MM.1S (cell line): ENCODE results near the gene PNPLA2.

Experiments
- DNase-seq: peaks from one replicate; pipeline ENCODE4 v3.0.0-alpha.2; 2015
- H2AFZ ChIP-seq: fragments of 300-600 bp; sonication (generic); 2 replicates; pipeline ENCODE4 v1.6.0; 2016; ENCODE audit warnings: antibody characterized with exemption, low read length
- H3F3A ChIP-seq: fragments of 300-600 bp; sonication (generic); 2 replicates; pipeline ENCODE4 v1.6.1; 2016; ENCODE audit warnings: mild to moderate bottlenecking, antibody characterized with exemption, low read length, moderate library complexity, mixed read lengths; ENCODE audit not compliant: insufficient read depth
- H3K27ac ChIP-seq: fragments of 300-600 bp; sonication (generic); 2 replicates; pipeline ENCODE4 v1.5.1; 2016; ENCODE audit warnings: mild to moderate bottlenecking, low read length
- H3K27me3 ChIP-seq: fragments of 300-600 bp; sonication (generic); replicated peaks from 2 replicates; pipeline ENCODE4 v1.6.0; 2016; ENCODE audit warnings: low read length; ENCODE audit not compliant: insufficient read depth
- H3K36me3 ChIP-seq: fragments of 300-600 bp; sonication (generic); replicated peaks from 2 replicates; pipeline ENCODE4 v1.6.1; 2016; ENCODE audit warnings: mild to moderate bottlenecking, low read length, mixed read lengths; ENCODE audit not compliant: insufficient read depth
- H3K4me1 ChIP-seq: fragments of 300-600 bp; sonication (generic); 2 replicates; pipeline ENCODE4 v1.6.1; 2016; ENCODE audit warnings: low read length, mixed read lengths
- H3K4me2 ChIP-seq: fragments of 300-600 bp; sonication (generic); 2 replicates; pipeline ENCODE4 v1.6.0; 2016; ENCODE audit warnings: low read depth, low read length
- H3K4me3 ChIP-seq: fragments of 300-600 bp; sonication (generic); 2 replicates; pipeline ENCODE4 v1.5.1; 2016; ENCODE audit warnings: low read length, mixed read lengths
- H3K79me2 ChIP-seq: fragments of 300-600 bp; sonication (generic); 2 replicates; pipeline ENCODE4 v1.6.1; 2016; ENCODE audit warnings: mixed run types, low read length, mixed read lengths
- H3K9ac ChIP-seq: fragments of 300-600 bp; sonication (generic); 2 replicates; pipeline ENCODE4 v1.6.1; 2016; ENCODE audit warnings: low read length, mixed read lengths
- H3K9me2 ChIP-seq: fragments of 300-600 bp; sonication (generic); replicated peaks from 2 replicates; pipeline ENCODE4 v1.6.1; 2016; ENCODE audit warnings: mild to moderate bottlenecking, low read length, mixed read lengths; ENCODE audit not compliant: insufficient read depth
- H3K9me3 ChIP-seq: fragments of 300-600 bp; sonication (generic); replicated peaks from 2 replicates; pipeline ENCODE4 v1.6.1; 2016; ENCODE audit warnings: mild to moderate bottlenecking, low read length, mixed read lengths; ENCODE audit not compliant: insufficient read depth
- H4K20me1 ChIP-seq: fragments of 300-600 bp; sonication (generic); 2 replicates; pipeline ENCODE4 v1.6.1; 2016; ENCODE audit warnings: mild to moderate bottlenecking, low read length, moderate library complexity, mixed read lengths; ENCODE audit not compliant: insufficient read depth
- CTCF ChIP-seq: fragments of 300-600 bp; sonication (generic); IDR thresholded peaks from 2 replicates; pipeline ENCODE4 v1.5.1; 2016; ENCODE audit warnings: antibody characterized with exemption, low read length, mixed read lengths
- EZH2 ChIP-seq: fragments of 300-600 bp; sonication (generic); optimal IDR thresholded peaks from 2 replicates; pipeline ENCODE3; 2017; ENCODE audit warnings: low read depth, mild to moderate bottlenecking, antibody characterized with exemption, low read length, mixed read lengths
- EZH2phosphoT487 ChIP-seq: fragments of 300-600 bp; sonication (generic); IDR thresholded peaks from 2 replicates; pipeline ENCODE4 v1.6.1; 2018; ENCODE audit warnings: antibody characterized with exemption, low read length

Gene PNPLA2

GRCh38 chr11:863910-864827, 45.5 kb downstream of the PNPLA2 start:
- H3K9me3 ChIP-seq, result no peaks in the 10 kb centered on the region
- H3K4me2 ChIP-seq, result no peak overlapping the region

GRCh38 chr11:864898-865297, 46.2 kb downstream of the PNPLA2 start:
- peaks cover 36% of the 10 kb centered on the region for H3K27me3 ChIP-seq
- H3K27ac ChIP-seq, result no peak overlapping the region
- no peak overlapping the region for H2AFZ ChIP-seq
- H3K9me2 ChIP-seq, result no peaks in the 10 kb centered on the region
- H3K79me2 ChIP-seq, result no peaks in the 10 kb centered on the region
- no peaks in the 10 kb centered on the region for H3K9me3 ChIP-seq
- no peak for DNase-seq
- TF ChIP-seq EZH2, result no peak
- no peak overlapping the region for H3K4me3 ChIP-seq
- no peak overlapping the region for H3K9ac ChIP-seq
- no peaks in the 10 kb centered on the region for H3F3A ChIP-seq
- H3K4me1 ChIP-seq, result no peaks in the 10 kb centered on the region
- no peaks in the 10 kb centered on the region for H4K20me1 ChIP-seq
- no peaks in the 10 kb centered on the region for H3K36me3 ChIP-seq
- H3K4me2 ChIP-seq, result no peak overlapping the region

More at GRCh38 chr11:863910-864827, 45.5 kb downstream of the PNPLA2 start:
- Histone ChIP-seq H4K20me1 (no peaks in the 10 kb centered on the region), H3K27ac (no peak overlapping the region), H3K4me1 (no peaks in the 10 kb centered on the region), H3K36me3 (no peaks in the 10 kb centered on the region), H3K27me3 (peaks cover 39% of the 10 kb centered on the region), H3K9ac (no peak overlapping the region), H3K9me2 (no peaks in the 10 kb centered on the region), H3F3A (no peaks in the 10 kb centered on the region), H2AFZ (no peak overlapping the region), H3K79me2 (no peaks in the 10 kb centered on the region), H3K4me3 (no peak overlapping the region)
- TF ChIP-seq EZH2, result no peak
- no peak for TF ChIP-seq EZH2phosphoT487
- TF ChIP-seq CTCF, result no peak
- DNase-seq, result no peak

GRCh38 chr11:865462-866430, 47.0 kb downstream of the PNPLA2 start:
- Histone ChIP-seq H3K27me3 (peaks cover 27% of the 10 kb centered on the region), H3F3A (no peaks in the 10 kb centered on the region), H4K20me1 (no peaks in the 10 kb centered on the region), H3K9me2 (no peaks in the 10 kb centered on the region), H3K36me3 (no peaks in the 10 kb centered on the region), H3K79me2 (no peaks in the 10 kb centered on the region), H2AFZ (no peak overlapping the region), H3K4me1 (no peaks in the 10 kb centered on the region), H3K9ac (no peak overlapping the region), H3K27ac (no peak overlapping the region), H3K4me2 (no peak overlapping the region), H3K4me3 (no peak overlapping the region), H3K9me3 (no peaks in the 10 kb centered on the region)
- no peak for DNase-seq
- no peak for TF ChIP-seq EZH2phosphoT487
- TF ChIP-seq EZH2, result no peak
- TF ChIP-seq CTCF, result no peak
